Endothelial cell of umbilical vein (primary cell): Measurements from ENCODE around the gene PPM1E. TPM values are rescaled to one million over a fixed set of nuclear protein-coding genes. Genes with fewer than 3 reads are reported as not detected.

ENCODE experiments used
- BruUV-seq: library from RNA; stranded (reverse); fragments of 400-500 nt; replicated peaks from 2 replicates; lab custom pipeline; 2021; lab: Mats Ljungman, UMichigan
- CTCF ChIA-PET: fragments of 300-600, 350-600 bp; sonication (Branson Sonifier 250); formaldehyde crosslinking; loops from one replicate; lab custom pipeline; 2021; ENCODE audit warnings: antibody characterized with exemption, inconsistent platforms; lab: Charles Lee
- POLR2A ChIA-PET: fragments of 300-600, 350-600 bp; sonication (Branson Sonifier 250); formaldehyde crosslinking; loops from one replicate; lab custom pipeline; 2021; ENCODE audit warnings: antibody characterized with exemption, inconsistent platforms; lab: Charles Lee
- DNase-seq: peaks from one replicate; pipeline ENCODE4 v3.0.0-alpha.2; 2011; ENCODE audit warnings: low read depth, low spot score
- FAIRE-seq: peaks from 2 replicates; lab custom pipeline; 2011; peaks lifted over from hg19 to GRCh38; lab: Jason Lieb, UNC
- H2AFZ ChIP-seq: 2 replicates; pipeline ENCODE4 v1.6.0; 2012; ENCODE audit warnings: low read depth, low read length, control low read depth, inconsistent platforms
- H3K27ac ChIP-seq: 2 replicates; pipeline ENCODE4 v1.5.1; 2011; ENCODE audit warnings: low read depth, mild to moderate bottlenecking, control low read depth, low read length, moderate library complexity; ENCODE audit not compliant: insufficient read depth
- H3K27me3 ChIP-seq, 2 experiments: 2 replicates each; pipeline versions ENCODE4 v1.6.0 to v1.6.1; 2011; ENCODE audit warnings: low read length in 2 of 2, mixed read lengths in 1 of 2; ENCODE audit not compliant: control insufficient read depth in 2 of 2, insufficient read depth in 2 of 2
- H3K36me3 ChIP-seq, 2 experiments: 2 replicates in 1 of 2; 3 replicates in 1 of 2; pipeline ENCODE4 v1.5.1; 2011; ENCODE audit warnings: low read length in 2 of 2, mild to moderate bottlenecking in 1 of 2, moderate library complexity in 1 of 2; ENCODE audit not compliant: control insufficient read depth in 2 of 2, insufficient read depth in 2 of 2; ENCODE audit errors: extremely low read depth in 1 of 2
- H3K4me1 ChIP-seq: 3 replicates; pipeline ENCODE4 v1.5.1; 2011; ENCODE audit warnings: mild to moderate bottlenecking, low read length; ENCODE audit not compliant: control insufficient read depth, insufficient read depth; ENCODE audit errors: extremely low read depth
- H3K4me2 ChIP-seq: 2 replicates; pipeline ENCODE4 v1.6.1; 2011; ENCODE audit warnings: low read length, control low read depth, mixed read lengths; ENCODE audit not compliant: insufficient read depth
- H3K4me3 ChIP-seq, 3 experiments: fragments of 200-600 bp in 1 of 3; sonication (generic), shearing (Covaris generic) in 1 of 3; replicated peaks in 1 of 3; 2 replicates each; pipeline ENCODE4 v1.5.1; 2011 to 2016; ENCODE audit warnings: control low read depth in 3 of 3, low read length in 3 of 3, mild to moderate bottlenecking in 2 of 3, inconsistent platforms in 1 of 3, low read depth in 1 of 3, moderate library complexity in 1 of 3; ENCODE audit not compliant: insufficient read depth in 1 of 3
- H3K79me2 ChIP-seq: 2 replicates; pipeline ENCODE4 v1.6.0; 2012; ENCODE audit warnings: low read length, inconsistent platforms; ENCODE audit not compliant: control insufficient read depth, insufficient read depth
- H3K9ac ChIP-seq: replicated peaks from 2 replicates; pipeline ENCODE3; 2011; ENCODE audit warnings: low read length, control low read depth; ENCODE audit not compliant: insufficient read depth; ENCODE audit errors: extremely low read depth
- H3K9me1 ChIP-seq: replicated peaks from 3 replicates; pipeline ENCODE4 v1.6.0; 2011; ENCODE audit warnings: mild to moderate bottlenecking, low read length; ENCODE audit not compliant: control insufficient read depth, insufficient read depth; ENCODE audit errors: extremely low read depth
- H3K9me3 ChIP-seq: replicated peaks from 2 replicates; pipeline ENCODE4 v1.5.1; 2012; ENCODE audit warnings: low read length, inconsistent platforms; ENCODE audit not compliant: control insufficient read depth, insufficient read depth
- H4K20me1 ChIP-seq: replicated peaks from 2 replicates; pipeline ENCODE3; 2011; ENCODE audit warnings: mild to moderate bottlenecking, low read length; ENCODE audit not compliant: control insufficient read depth, insufficient read depth; ENCODE audit errors: extremely low read depth
- EZH2 ChIP-seq: IDR thresholded peaks from 2 replicates; pipeline ENCODE4 v1.6.1; 2012; ENCODE audit warnings: borderline replicate concordance, low read depth, mild to moderate bottlenecking, moderate library complexity, low read length, inconsistent platforms; ENCODE audit not compliant: severe bottlenecking
- FOS ChIP-seq: IDR thresholded peaks from 2 replicates; pipeline ENCODE4 v1.6.1; 2011; ENCODE audit warnings: mild to moderate bottlenecking, low read length, moderate library complexity, borderline replicate concordance; ENCODE audit not compliant: insufficient read depth
- GATA2 ChIP-seq: IDR thresholded peaks from 2 replicates; pipeline ENCODE4 v1.7.0; 2011; ENCODE audit warnings: low read depth, mild to moderate bottlenecking, moderate library complexity, mixed read lengths, low read length; ENCODE audit not compliant: insufficient read length, insufficient read depth
- JUN ChIP-seq: IDR thresholded peaks from 2 replicates; pipeline ENCODE4 v1.6.1; 2011; ENCODE audit warnings: borderline replicate concordance, low read depth; ENCODE audit not compliant: insufficient read length, insufficient read depth
- MYC ChIP-seq: IDR thresholded peaks from one replicate; pipeline ENCODE4 v1.6.1; 2011; ENCODE audit warnings: mild to moderate bottlenecking, low read depth, low read length
- POLR2A ChIP-seq: IDR thresholded peaks from 2 replicates; pipeline ENCODE4 v1.6.1; 2012; ENCODE audit warnings: low read depth, mild to moderate bottlenecking, control low read depth, low read length
- POLR2AphosphoS5 ChIP-seq: IDR thresholded peaks from 2 replicates; pipeline ENCODE4 v1.6.1; 2012; ENCODE audit warnings: low read depth, mild to moderate bottlenecking, control low read depth, low read length, moderate library complexity; ENCODE audit not compliant: insufficient read depth
- dilution Hi-C: fragments of 300-500 bp; cut with MboI; formaldehyde crosslinking; loops from one replicate; pipeline ENCODE4 v1.15.0; 2019; ENCODE audit warnings: low sequenced_read_pairs; ENCODE audit not compliant: extremely low pct_ligation_motif_present
- intact Hi-C: fragments of 100-400 bp; cut with micrococcal nuclease; formaldehyde crosslinking; loops from one replicate; pipeline ENCODE4 v1.10.0; 2022
- polyA plus RNA-seq, 4 experiments: library from polyadenylated mRNA; depleted of rRNA in 3 of 4; stranded (reverse) in 3 of 4; unstranded in 1 of 4; fragments of >200 nt; gene quantifications; 2 replicates each; pipeline versions ENCODE4 v1.2.1 to v1.2.3, GENCODE V29; 2011 to 2012; ENCODE audit warnings: missing spikeins in 1 of 4
- total RNA-seq: library from RNA; stranded (reverse); gene quantifications from 2 replicates; pipeline ENCODE4 v1.2.3, GENCODE V29; 2021
- TF ChIP-seq, protein P1 (sequence below): IDR thresholded peaks from 2 replicates; pipeline ENCODE4 v1.6.1; 2011; ENCODE audit not compliant: insufficient read depth, insufficient read length
- TF ChIP-seq, protein P2 (sequence below), 2 donors: IDR thresholded peaks; 1 replicate in 1 of 2; 2 replicates in 1 of 2; pipeline ENCODE4 v1.5.1; 2011; ENCODE audit warnings: low read length in 2 of 2, mild to moderate bottlenecking in 2 of 2, moderate library complexity in 2 of 2, control low read depth in 1 of 2, inconsistent platforms in 1 of 2, low read depth in 1 of 2; ENCODE audit not compliant: insufficient read depth in 1 of 2; ENCODE audit errors: extremely low read depth in 1 of 2

PPM1E gene
- total and polyA plus RNA-seq, 2 donors (not counting 3 experiments of a cell fraction or from before 2014, with no cell fraction given) = 0.01 TPM; not detected in 1

DNA sequence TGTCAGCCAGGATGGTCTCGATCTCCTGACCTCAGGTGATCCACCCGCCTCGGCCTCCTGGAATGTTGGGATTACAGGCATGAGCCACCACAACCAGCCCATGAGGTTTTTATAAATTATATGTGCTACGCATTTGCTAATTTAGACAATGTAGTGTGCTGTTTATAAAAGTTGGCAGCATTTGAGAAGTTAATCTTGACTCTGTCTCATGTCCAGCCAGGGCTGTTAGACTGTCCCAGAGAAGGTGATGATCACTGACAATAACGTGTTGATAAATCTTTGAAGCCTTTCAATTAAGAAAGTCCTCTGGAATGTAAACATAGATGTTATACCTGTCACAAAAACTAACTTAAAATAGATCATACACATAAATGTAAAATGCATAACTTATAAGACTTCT is 82.0 kb downstream of the PPM1E start:
- dilution Hi-C loops = no loop called here
- no peaks in the 10 kb centered on the region for H3K4me1 ChIP-seq
- intact Hi-C loops = no loop called here
- H3K4me2 ChIP-seq = no peak overlapping the region
- TF ChIP-seq FOS = no peak
- TF ChIP-seq MYC = no peak
- no peak for TF ChIP-seq JUN
- TF ChIP-seq EZH2 = no peak
- TF ChIP-seq POLR2A = no peak
- FAIRE-seq (no peak), DNase-seq (no peak)
- CTCF ChIA-PET = no interaction called here
- H3K27me3 ChIP-seq = peaks cover 0 to 2% of the 10 kb centered on the region in 2 experiments
- H3K36me3 ChIP-seq = no peaks in the 10 kb centered on the region
- no peaks in the 10 kb centered on the region for H3K9me1 ChIP-seq
- H3K4me3 ChIP-seq = no peak overlapping the region
- H4K20me1 ChIP-seq = no peaks in the 10 kb centered on the region
- BruUV-seq = no TSS peak
- H3K79me2 ChIP-seq = no peaks in the 10 kb centered on the region
- no peaks in the 10 kb centered on the region for H3K9me3 ChIP-seq
- POLR2A ChIA-PET = no interaction called here
- no peak overlapping the region for H3K9ac ChIP-seq
- no peak overlapping the region for H3K27ac ChIP-seq
- H2AFZ ChIP-seq = no peak overlapping the region

DNA sequence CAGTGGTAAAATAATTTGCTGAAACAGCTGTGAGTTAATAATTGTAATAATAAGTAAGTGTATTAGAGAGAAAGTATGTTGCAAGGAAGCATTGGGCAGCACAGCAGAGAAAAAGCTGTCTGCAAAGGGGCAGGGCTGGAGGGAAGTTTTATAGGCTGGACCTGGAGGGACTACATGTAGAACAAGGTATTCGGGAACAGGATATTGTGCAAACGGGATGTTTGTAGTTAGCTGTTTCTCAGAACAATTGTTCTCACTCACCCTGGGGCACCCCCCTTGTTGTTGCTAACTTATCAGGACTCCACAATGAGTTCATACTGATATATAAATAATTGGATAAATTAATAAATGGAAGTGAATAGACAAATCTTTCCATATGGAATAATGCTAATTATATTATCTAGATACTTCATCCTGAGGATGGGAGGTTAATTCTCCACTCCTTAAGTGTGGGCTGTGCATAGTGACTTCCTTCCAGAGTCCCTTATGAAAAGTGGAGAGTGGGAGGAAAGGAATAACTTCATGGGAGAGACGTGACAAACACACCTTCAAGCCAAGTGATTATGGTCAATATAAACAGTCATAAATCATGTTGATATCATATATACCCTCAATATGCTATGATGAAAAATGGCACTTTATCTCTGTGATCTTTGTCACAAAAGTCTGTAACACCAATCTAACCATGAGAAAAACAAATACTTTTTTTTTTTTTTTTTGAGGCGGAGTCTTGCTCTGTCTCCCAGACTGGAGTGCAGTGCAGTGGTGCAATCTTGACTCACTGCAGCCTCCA is 85.4 kb downstream of the PPM1E start:
- Histone ChIP-seq H3K79me2 (no peaks in the 10 kb centered on the region), H2AFZ (no peak overlapping the region), H3K4me1 (no peaks in the 10 kb centered on the region), H3K9me1 (no peaks in the 10 kb centered on the region), H3K27me3 (peaks cover 0 to 2% of the 10 kb centered on the region in 2 experiments), H3K27ac (no peak overlapping the region), H3K36me3 (no peaks in the 10 kb centered on the region), H3K9ac (no peak overlapping the region), H3K9me3 (no peaks in the 10 kb centered on the region), H3K4me2 (no peak overlapping the region), H3K4me3 (no peak overlapping the region), H4K20me1 (no peaks in the 10 kb centered on the region)
- peak; percentile 30 for DNase-seq
- CTCF ChIA-PET = no interaction called here
- TF ChIP-seq POLR2AphosphoS5 = no peak
- TF ChIP-seq GATA2 = no peak
- no peak for TF ChIP-seq EZH2
- no peak for TF ChIP-seq FOS
- TF ChIP-seq, protein P1, sequence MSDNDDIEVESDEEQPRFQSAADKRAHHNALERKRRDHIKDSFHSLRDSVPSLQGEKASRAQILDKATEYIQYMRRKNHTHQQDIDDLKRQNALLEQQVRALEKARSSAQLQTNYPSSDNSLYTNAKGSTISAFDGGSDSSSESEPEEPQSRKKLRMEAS = no peak
- TF ChIP-seq, protein P2, sequence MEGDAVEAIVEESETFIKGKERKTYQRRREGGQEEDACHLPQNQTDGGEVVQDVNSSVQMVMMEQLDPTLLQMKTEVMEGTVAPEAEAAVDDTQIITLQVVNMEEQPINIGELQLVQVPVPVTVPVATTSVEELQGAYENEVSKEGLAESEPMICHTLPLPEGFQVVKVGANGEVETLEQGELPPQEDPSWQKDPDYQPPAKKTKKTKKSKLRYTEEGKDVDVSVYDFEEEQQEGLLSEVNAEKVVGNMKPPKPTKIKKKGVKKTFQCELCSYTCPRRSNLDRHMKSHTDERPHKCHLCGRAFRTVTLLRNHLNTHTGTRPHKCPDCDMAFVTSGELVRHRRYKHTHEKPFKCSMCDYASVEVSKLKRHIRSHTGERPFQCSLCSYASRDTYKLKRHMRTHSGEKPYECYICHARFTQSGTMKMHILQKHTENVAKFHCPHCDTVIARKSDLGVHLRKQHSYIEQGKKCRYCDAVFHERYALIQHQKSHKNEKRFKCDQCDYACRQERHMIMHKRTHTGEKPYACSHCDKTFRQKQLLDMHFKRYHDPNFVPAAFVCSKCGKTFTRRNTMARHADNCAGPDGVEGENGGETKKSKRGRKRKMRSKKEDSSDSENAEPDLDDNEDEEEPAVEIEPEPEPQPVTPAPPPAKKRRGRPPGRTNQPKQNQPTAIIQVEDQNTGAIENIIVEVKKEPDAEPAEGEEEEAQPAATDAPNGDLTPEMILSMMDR (IDR thresholded peaks at IDR 0.05; ENCODE audit: extremely low read depth in 1 of 2, insufficient read depth in 1 of 2, low read depth in 1 of 2, low read length in 2 of 2) = no peak
- no peak for TF ChIP-seq POLR2A
- TF ChIP-seq MYC = no peak
- no peak for TF ChIP-seq JUN
- no peak for FAIRE-seq
- dilution Hi-C loops (no loop called here), intact Hi-C loops (no loop called here)
- BruUV-seq = no TSS peak
- POLR2A ChIA-PET = no interaction called here
